Ascending aorta (tissue), 2 donors: ENCODE measurements around the gene TSHZ1. TPM values are rescaled to one million over a fixed set of nuclear protein-coding genes. Genes with fewer than 3 reads are reported as not detected.

Source experiments
- DNase-seq, 2 donors: peaks; one replicate each; pipeline ENCODE4 v3.0.0-alpha.2; 2019; ENCODE audit warnings: low spot score in 2 of 2
- H3K27ac ChIP-seq, 2 donors: fragments of 200-600 bp; sonication (generic); one replicate each; pipeline ENCODE4 v1.5.1; 2016 to 2017; ENCODE audit warnings: mild to moderate bottlenecking in 1 of 2
- H3K27me3 ChIP-seq: fragments of 200-600 bp; sonication (generic); one replicate; pipeline ENCODE4 v1.5.1; 2017
- H3K36me3 ChIP-seq, 2 donors: fragments of 200-600 bp; sonication (generic); one replicate each; pipeline ENCODE4 v1.5.1; 2016
- H3K4me1 ChIP-seq, 2 donors: fragments of 200-600 bp; sonication (generic); one replicate each; pipeline ENCODE4 v1.5.1; 2016 to 2017; ENCODE audit warnings: mild to moderate bottlenecking in 1 of 2
- H3K4me3 ChIP-seq, 2 donors: fragments of 200-600 bp; sonication (generic); one replicate each; pipeline ENCODE4 v1.5.1; 2016 to 2017; ENCODE audit warnings: mild to moderate bottlenecking in 1 of 2
- H3K9me3 ChIP-seq, 2 donors: fragments of 200-600 bp; sonication (generic); one replicate each; pipeline ENCODE4 v1.5.1; 2016
- CTCF ChIP-seq, 3 experiments: fragments of 200-600 bp in 2 of 3; fragments of 450-650 bp in 1 of 3; sonication (generic) in 2 of 3; IDR thresholded peaks; one replicate each; pipeline ENCODE4 v1.5.1; 2016 to 2019; ENCODE audit warnings: antibody characterized with exemption in 3 of 3, mild to moderate bottlenecking in 1 of 3, moderate library complexity in 1 of 3
- intact Hi-C: fragments of 100-400 bp; cut with DNase I; formaldehyde crosslinking; loops from one replicate; pipeline ENCODE4 v1.15.1; 2023
- total RNA-seq: library from RNA; depleted of rRNA; stranded (reverse); fragments of >200 nt; gene quantifications from one replicate; pipeline ENCODE4 v1.1.0, GENCODE V29; 2016

TSHZ1 gene
- total RNA-seq, 1 donor from 2014 or later: 13.3 TPM

- Histone ChIP-seq H3K36me3 (no peaks in the 10 kb centered on the region), H3K27me3 (no peaks in the 10 kb centered on the region), H3K9me3 (no peaks in the 10 kb centered on the region), H3K4me3 (no peak overlapping the region), H3K27ac (no peak overlapping the region), H3K4me1 (peaks cover 6 to 14% of the 10 kb centered on the region in 2 donors)
- intact Hi-C loops: no loop called here
- no peak for DNase-seq
- TF ChIP-seq CTCF (IDR thresholded peaks at IDR 0.05): no peak
Observed at GRCh38 chr18:75199327-75199726, 11.3 kb upstream of the TSHZ1 start.

GRCh38 chr18:75200071-75200470, 10.5 kb upstream of the TSHZ1 start:
- H3K4me3 ChIP-seq: no peak overlapping the region
- H3K27me3 ChIP-seq: no peaks in the 10 kb centered on the region
- no peak for TF ChIP-seq CTCF (IDR thresholded peaks at IDR 0.05)
- intact Hi-C loops: loop anchor here (10.0 kb wide), 1 partner anchor 1625 kb away; the partner anchor contains the start of gene ZNF236
- no peak for DNase-seq
- H3K4me1 ChIP-seq: peaks cover 7 to 21% of the 10 kb centered on the region in 2 donors
- no peak overlapping the region for H3K27ac ChIP-seq
- H3K9me3 ChIP-seq: no peaks in the 10 kb centered on the region
- no peaks in the 10 kb centered on the region for H3K36me3 ChIP-seq

GRCh38 chr18:75200605-75201280, 9.9 kb upstream of the TSHZ1 start:
- H3K27me3 ChIP-seq: no peaks in the 10 kb centered on the region
- intact Hi-C loops: loop anchor here (10.0 kb wide), 1 partner anchor 1624 kb away; the partner anchor contains the start of gene ZNF236
- TF ChIP-seq CTCF (IDR thresholded peaks at IDR 0.05): no peak
- no peak for DNase-seq
- H3K4me1 ChIP-seq: peaks cover 7 to 27% of the 10 kb centered on the region in 2 donors
- H3K27ac ChIP-seq: peak overlapping the region in 1 of 2 donors; percentile 78
- H3K36me3 ChIP-seq: no peaks in the 10 kb centered on the region
- H3K4me3 ChIP-seq: peak overlapping the region in 1 of 2 donors; percentile 47
- no peaks in the 10 kb centered on the region for H3K9me3 ChIP-seq

- peak overlapping the region; percentile 34 to 78 for H3K27ac ChIP-seq
Observed at GRCh38 chr18:75201282-75202270, 9.0 kb upstream of the TSHZ1 start.

More at GRCh38 chr18:75201282-75202270, 9.0 kb upstream of the TSHZ1 start:
- peak overlapping the region in 1 of 2 donors; percentile 47 for H3K4me3 ChIP-seq
- intact Hi-C loops: loop anchor here (10.0 kb wide), 1 partner anchor 1623 kb away; the partner anchor contains the start of gene ZNF236
- no peaks in the 10 kb centered on the region for H3K9me3 ChIP-seq
- peaks cover 7 to 28% of the 10 kb centered on the region in 2 donors for H3K4me1 ChIP-seq
- TF ChIP-seq CTCF (IDR thresholded peaks at IDR 0.05): no peak
- no peaks in the 10 kb centered on the region for H3K27me3 ChIP-seq
- no peaks in the 10 kb centered on the region for H3K36me3 ChIP-seq
- no peak for DNase-seq
